K562 (cell line): ENCODE measurements around the gene ATP9B.

Source experiments
- BACH1 ChIP-seq: fragments of 200-800 bp; sonication (Bioruptor generic); IDR thresholded peaks from 2 replicates; pipeline ENCODE4 v1.6.1; 2016; ENCODE audit warnings: missing genetic modification characterization, missing compliant biosample characterization
- CEBPB ChIP-seq: fragments of 450-650 bp; IDR thresholded peaks from 2 replicates; pipeline ENCODE4 v1.6.1; 2016; ENCODE audit warnings: missing genetic modification characterization, missing compliant biosample characterization
- CTCF ChIP-seq, 3 experiments: IDR thresholded peaks in 2 of 3; conservative IDR thresholded peaks in 1 of 3; 2 replicates each; pipeline ENCODE4 v1.5.1; 2011 to 2012; ENCODE audit warnings: low read length in 3 of 3, mild to moderate bottlenecking in 3 of 3, control low read depth in 2 of 3, improper control_type of control experiment in 1 of 3, inconsistent platforms in 1 of 3, low read depth in 1 of 3, mixed read lengths in 1 of 3, moderate library complexity in 1 of 3; ENCODE audit not compliant: insufficient read depth in 2 of 3
- ETS1 ChIP-seq: conservative IDR thresholded peaks from 2 replicates; pipeline ENCODE4 v1.6.1; 2011; ENCODE audit warnings: low read depth, mild to moderate bottlenecking, low read length; ENCODE audit not compliant: control insufficient read depth
- POLR2A ChIP-seq: fragments of 450-650 bp; conservative IDR thresholded peaks from 2 replicates; pipeline ENCODE4 v1.6.1; 2016
- POLR2AphosphoS5 ChIP-seq: IDR thresholded peaks from 2 replicates; pipeline ENCODE4 v1.6.1; 2011; ENCODE audit warnings: mild to moderate bottlenecking, low read depth, low read length, moderate library complexity; ENCODE audit not compliant: control insufficient read depth, insufficient read depth
- ZNF274 ChIP-seq: IDR thresholded peaks from 2 replicates; pipeline ENCODE4 v1.6.1; 2011; ENCODE audit warnings: low read depth, mild to moderate bottlenecking, low read length, moderate library complexity, borderline replicate concordance

DNA sequence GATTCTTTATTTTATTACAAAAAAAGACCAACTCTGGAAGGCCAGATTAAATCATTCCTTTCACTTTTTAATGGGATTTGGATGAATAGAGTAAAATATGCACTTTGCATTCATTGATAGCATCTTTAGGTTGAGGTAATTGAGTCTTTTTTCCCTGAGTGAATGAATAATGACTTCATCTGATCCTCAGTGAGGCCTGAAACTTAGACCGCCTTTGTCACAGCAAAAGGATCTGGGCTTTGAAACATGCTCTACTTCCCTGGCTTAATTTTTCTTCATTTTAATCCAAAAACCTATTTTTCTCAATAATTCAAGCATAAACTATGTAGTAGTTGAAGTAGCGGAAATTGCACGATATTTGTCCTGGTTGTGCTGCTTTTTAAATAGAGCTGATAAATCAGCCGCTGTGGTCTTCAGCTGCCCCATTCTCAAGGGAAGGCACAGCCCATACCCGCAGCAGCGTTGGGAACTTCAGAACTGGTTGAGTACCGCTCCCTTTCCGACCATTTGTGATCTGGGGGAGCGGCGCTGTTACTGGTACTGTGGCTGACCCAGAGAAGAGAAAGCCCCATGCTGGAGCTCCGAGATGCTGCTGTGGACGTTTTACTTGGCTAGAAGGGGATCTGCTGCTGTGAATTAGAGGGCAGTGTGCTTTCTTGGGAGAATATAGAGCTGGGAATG lies 181.2 kb downstream of the ATP9B start:
- TF ChIP-seq CEBPB (tag) (no peak), POLR2A (no peak), BACH1 (tag) (no peak), ETS1 (no peak), POLR2AphosphoS5 (no peak), CTCF (IDR thresholded peaks at IDR 0.05 in 2 of 3, conservative IDR thresholded peaks at IDR 0.05 in 1 of 3; ENCODE audit: insufficient read depth in 2 of 3, low read depth in 1 of 3, low read length in 3 of 3) (no peak), ZNF274 (no peak)
